GM19467 (cell line): Measurements from ENCODE around the gene KRTAP10-11.
"Not testable (repeated sequence)": the region's sequence is repeated elsewhere in the genome, so short reads cannot be mapped to it uniquely, and the experiment has no call there.

Experiments used
- ATAC-seq: cut with Tn5 transposase; IDR thresholded peaks from one replicate; pipeline ENCODE4 v1.9.1; 2021; ENCODE audit warnings: mild to moderate bottlenecking, moderate library complexity; ENCODE audit not compliant: unreplicated experiment

The KRTAP10-11 gene

DNA sequence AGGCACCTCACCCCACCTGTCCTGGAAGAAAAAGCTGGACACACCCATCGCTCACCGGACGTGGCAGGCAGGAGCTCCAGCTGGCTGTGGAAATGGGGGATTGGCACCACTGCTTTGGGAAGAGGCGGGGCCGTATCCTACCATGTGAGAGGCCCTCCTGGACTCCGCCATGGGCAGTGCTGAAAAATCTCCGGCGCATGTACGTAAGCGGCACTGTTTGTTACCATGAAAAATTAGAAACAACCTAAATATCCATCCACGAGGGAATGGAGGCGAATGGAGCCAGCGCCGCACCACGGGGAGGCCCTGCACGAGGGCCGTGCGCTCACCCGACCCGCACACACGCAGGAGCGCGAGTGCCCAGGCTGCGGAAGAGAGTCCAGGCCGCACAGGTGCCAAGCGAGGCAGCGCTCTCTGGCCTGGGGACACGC lies 31.2 kb upstream of the KRTAP10-11 start:
- no peak for ATAC-seq

DNA sequence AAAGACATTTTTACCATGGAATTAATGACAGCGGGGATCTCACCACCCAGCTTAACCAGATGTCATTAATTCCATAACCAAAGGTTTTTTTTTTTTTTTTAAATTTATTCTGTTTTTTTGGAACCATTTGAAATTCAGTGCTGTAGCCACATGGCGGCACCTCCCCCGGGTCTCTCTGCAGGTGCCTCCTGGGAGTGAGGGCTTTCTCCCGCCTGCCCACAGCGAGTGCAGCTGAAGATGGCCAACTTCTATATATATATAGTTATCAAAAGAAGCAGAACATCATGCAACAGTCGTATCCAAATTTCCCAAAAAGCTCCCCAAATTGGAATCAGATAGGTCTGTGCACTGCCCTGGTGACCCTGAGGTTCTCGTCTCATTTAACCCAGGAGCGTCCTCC lies 30.7 kb upstream of the KRTAP10-11 start:
- ATAC-seq = no peak

DNA sequence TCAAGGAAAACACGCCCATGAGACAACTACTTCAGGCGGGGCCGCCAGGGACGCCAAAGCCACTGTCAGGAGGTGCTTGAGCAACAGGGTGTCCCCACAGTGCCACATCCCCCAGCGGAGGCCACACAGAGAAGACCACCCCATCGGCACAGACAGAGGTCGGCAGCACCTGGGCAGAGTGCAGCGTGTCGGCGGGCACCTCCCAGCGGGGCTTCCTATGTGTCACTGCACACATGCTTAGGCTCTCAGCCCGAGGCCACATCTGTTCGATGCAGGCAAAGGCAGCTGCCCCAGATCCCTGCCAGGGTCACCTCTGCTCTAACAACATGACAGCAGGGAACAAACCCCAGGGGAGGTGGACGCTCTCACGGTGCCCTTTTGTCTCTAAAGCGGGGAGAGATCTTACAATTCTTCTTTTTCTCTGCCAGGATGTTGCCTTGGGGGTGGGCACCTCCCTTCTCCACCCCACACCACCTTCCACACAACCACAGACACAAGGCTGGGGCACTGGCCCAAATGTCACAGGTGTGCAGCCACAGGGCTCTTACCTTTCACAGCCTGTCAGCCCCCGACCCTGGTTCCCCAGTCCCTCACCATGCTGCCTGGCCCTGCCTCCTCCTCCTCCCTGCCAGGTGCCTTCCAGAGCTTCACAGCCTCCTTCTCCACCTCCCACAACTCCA lies 30.2 kb upstream of the KRTAP10-11 start:
- ATAC-seq = no peak

DNA sequence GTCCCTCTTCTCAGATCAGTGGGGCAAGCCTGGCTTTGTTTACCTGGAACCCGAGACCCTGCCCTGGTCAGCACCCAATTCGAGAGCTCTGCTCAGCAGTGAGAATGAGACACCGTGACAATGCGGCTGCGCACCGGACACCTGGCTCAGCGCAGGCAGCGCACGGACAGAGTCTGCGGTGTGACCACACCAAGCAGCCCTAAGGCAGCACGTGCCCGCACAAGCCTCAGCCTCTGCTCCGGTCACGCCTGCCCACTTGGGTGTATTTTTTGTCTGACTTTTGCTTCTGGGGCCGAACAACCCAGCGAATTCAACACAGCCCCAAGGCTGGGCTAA lies 29.7 kb upstream of the KRTAP10-11 start:
- no peak for ATAC-seq

DNA sequence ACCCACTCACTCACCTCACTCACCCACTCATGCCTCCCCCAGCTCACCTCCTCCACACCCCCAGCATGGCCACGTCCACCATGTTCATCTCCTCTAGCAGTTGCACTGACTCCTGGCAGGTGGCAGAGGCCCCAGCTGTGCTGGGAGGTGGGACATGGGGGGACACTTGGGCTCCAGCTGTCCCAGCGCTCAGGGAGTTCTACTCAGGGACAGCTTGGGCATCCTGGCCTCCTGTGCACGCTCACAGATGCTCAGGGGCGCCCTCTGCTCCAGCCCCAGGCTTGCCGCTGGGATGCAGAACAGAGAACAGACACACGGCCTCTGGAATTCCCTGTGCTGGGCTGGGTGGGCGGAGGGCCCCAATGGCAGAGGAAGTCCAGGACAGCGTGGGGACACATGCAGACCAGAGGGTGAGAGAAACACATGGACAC lies 29.1 kb upstream of the KRTAP10-11 start:
- ATAC-seq = no peak

DNA sequence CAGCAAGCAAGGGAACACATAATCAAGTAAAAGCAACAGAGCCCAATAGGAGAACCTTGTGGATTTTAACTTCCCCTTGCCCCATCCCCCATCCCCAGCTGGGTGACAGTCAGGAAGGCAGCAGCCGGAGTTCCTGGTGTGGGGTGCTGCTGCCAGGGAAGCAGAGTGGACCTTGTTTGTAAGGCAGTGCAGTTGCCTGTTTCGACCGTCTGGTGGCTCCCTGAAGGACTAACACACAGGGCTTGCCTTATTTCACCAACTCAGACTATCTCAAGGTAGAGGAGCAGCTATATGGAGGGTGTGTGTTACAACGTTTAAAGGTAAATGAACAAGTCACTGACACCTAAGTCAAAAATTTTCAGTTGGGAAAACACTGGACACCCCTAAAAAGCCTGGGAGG lies 27.7 kb upstream of the KRTAP10-11 start:
- ATAC-seq = no peak

DNA sequence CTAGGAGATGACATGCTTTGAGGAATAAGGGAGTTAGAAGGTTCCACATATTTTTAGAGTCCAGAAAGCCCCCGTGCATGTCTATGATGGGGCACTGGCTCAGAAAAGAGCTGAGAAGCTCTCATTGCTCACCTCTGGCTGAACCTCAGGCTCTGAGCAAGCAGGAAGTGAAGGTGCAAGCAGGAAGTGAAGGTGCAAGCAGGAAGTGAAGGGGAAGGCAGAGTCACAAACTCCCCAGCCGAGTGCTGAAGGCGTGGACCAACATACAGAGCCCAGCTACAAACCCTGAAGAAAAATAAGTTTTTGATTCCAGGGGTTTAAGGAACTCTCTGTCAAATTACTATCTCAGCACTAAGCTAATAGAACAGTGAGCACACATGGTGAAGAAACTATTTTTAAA lies 27.3 kb upstream of the KRTAP10-11 start:
- ATAC-seq = no peak

DNA sequence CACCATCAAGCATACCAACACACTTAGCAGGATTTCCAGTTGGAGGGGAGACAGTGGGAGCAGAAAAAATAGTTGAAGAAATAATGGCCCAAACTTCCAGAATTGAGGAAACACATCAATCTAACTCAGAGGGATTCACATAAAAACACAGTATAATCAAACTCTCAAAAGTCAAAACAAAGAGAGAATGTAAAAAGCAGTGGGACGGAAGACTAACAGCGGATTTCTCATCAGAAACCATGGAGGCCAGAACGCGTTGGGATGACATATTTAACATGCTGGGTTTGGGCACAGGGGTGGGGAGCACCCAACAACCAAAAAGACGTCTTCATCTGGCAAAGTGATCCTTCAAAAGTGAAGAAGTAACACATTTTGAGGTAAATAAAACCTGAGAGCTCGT lies 26.3 kb upstream of the KRTAP10-11 start:
- no peak for ATAC-seq

DNA sequence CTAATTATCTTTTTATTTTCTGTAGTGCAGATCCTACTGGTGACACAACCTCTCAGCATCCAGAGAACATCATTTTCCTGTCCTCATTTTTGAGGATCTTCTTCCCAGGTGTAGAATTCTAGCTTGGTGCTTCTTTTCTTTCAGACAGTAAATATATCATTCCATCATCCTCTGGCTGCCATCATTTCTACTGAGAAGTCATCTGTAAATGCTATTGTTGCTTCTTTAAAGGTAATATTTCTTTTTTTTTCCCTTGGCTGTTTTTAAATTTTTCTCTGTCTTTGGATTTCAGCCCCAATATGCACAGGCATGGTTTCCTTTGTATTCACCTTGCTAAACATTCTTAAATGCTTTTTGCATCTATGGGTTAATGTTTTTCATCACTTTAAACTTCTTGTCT lies 22.6 kb upstream of the KRTAP10-11 start:
- no peak for ATAC-seq

DNA sequence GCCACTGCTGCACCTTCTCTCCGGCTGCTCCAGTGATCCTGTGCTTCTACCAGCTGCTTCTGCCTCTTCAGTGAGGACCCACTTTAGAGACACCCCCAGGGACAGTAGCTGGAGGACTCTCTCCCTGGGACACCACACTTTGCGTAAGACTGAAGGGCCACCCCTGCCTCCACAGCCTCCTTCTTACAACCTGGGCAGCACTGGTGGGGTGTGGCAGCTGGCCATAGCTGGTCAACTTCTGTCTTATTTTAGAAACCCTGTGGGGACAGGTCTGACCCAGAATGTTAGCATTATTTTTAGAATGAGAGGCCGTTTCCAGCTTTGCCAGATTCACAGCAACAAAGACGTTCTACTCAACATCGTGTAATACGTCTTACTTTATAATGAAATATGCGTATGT lies 20.5 kb upstream of the KRTAP10-11 start:
- no peak for ATAC-seq

DNA sequence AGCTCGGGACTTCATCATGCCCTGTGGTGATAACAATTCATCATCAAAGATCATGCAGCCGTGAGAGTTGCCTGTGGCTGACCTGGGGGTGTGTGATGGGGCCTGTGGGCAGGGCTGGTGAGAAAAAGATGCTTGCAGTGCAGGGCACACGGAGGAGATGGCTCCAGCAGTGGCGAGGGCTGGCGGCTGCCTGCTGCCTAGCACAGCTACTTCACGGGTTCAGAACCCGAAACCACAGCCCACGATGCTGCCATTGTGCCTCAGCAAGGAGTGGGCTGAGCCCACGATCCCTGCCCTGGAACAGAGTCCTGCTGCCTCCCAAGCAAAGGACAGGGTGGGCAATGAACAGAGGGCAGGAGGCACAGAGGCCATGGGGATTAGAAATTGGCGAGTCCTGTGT lies 20.0 kb upstream of the KRTAP10-11 start:
- no peak for ATAC-seq

DNA sequence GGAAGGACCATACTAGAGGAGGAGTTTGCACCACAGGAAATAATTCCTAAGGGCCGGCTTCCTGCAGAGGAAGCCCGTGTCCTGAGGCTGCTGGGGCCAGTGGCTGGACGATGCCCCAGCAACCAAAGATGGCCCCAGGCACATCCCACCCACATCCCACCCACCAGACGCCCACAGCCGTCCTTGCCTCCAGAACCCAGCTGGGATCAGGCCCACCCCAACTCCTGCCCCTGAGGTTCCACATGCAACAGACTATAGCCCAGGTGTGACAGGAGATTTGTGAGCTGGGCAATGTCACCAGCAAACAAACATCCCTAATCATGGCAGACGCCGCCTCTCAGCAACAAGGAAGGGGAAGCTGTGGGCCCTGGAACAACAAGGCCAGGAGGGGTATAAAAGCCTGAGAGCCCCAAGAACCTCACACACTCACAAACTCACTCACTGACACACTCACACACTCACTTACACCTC lies 19.5 kb upstream of the KRTAP10-11 start, which contains the start of gene KRTAP10-9:
Gene KRTAP10-9 (plus strand): TSS at position 421 of the 471 bp plus-strand sequence. CDS start 79 bp downstream, outside the sequence.
- no peak for ATAC-seq

DNA sequence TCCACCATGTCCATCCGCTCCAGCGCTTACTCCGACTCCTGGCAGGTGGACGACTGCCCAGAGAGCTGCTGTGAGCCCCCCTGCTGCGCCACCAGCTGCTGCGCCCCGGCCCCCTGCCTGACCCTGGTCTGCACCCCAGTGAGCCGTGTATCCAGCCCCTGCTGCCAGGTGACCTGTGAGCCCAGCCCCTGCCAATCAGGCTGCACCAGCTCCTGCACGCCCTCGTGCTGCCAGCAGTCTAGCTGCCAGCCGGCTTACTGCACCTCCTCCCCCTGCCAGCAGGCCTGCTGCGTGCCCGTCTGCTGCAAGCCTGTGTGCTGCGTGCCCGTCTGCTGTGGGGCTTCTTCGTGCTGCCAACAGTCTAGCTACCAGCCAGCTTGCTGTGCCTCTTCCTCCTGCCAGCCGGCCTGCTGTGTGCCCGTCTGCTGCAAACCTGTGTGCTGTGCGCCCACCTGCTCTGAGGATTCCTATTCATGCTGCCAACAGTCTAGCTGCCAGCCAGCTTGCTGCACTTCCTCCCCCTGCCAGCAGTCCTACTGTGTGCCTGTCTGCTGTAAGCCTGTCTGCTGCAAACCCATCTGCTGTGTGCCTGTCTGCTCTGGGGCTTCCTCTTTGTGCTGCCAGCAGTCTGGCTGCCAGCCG lies 18.9 kb upstream of the KRTAP10-11 start:
- ATAC-seq = not testable (repeated sequence)

DNA sequence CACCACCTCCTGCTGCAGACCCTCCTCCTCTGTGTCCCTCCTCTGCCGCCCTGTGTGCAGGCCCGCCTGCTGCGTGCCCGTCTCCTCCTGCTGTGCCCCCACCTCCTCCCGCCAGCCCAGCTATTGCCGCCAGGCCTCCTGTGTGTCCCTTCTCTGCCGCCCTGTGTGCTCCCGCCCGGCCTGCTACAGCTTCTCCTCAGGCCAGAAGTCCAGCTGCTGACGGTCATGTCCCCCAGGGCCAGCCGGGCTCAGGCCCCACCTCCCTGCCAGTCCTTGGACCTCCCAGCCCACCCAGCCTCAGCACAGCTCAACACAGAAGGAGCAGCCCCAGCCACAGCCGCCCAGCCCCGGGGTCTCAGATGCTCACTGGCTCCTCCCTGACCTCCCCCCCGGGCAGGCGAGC lies 18.4 kb upstream of the KRTAP10-11 start:
- ATAC-seq = not testable (repeated sequence)

DNA sequence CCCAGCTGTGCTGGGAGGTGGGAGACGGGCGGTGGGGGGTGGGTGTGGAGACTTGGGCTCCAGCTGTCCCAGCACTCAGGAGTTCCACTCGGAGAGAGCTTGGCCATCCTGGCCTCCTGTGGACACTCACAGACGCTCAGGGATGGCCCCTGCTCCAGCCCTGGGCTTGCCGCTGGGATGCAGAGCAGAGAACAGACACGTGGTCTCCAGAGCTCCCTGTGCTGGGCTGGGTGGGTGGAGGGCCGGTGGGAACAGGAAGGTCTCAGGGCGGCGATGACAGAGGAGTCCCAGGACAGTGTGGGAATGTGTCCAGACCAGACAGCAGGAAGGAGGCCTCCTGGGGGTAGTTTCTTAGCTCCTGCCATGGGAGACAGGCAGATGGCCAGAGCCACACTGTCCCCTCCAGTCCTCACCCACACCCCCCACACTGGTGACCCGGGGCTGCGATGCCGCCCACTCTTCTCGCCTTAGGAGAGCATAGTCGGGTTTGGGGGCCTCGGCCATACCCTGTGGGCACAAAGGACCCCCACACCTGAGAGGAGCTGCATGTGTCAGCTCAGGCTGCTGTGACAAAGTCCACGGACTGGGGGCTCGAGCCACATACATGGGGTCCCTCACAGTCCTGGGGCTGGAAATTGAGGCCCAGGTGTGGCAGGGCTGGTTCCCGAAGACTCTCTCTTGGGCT lies 17.4 kb upstream of the KRTAP10-11 start:
- ATAC-seq = no peak

DNA sequence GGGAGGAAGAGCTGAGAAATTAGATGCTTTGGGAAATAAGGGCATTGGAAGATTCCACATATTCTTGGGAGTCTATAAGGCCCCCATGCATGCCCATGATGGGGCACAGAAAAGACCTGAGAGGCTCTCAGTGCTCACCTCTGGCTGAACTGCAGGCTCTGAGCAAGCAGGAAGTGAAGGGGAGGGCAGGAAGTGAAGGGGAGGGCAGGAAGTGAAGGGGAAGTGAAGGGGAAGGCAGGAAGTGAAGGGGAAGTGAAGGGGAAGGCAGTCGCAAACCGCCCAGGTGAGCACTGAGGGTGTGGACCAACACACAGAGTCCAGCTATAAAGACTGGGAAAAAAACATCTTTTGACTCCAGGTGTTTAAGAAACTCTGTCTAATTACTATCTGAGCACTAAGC lies 15.8 kb upstream of the KRTAP10-11 start:
- ATAC-seq = no peak

DNA sequence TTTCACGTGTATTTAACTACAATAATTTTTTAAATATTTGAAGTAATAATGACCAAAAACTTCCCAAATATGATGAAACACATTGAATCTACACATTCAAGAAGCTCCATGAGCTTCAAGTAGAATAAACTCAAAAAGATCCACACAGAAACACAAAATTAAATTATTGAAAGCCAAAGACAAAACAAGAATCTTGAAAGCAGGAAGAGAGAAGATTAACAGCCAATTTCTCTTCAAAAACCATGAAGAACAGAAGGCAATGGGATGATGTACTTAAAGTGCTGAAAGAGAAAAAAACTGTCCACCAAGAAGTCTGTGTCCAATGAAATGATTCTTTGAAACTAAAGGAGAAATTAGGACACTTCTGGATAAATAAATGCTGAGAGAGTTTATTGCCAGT lies 14.1 kb upstream of the KRTAP10-11 start:
- no peak for ATAC-seq

DNA sequence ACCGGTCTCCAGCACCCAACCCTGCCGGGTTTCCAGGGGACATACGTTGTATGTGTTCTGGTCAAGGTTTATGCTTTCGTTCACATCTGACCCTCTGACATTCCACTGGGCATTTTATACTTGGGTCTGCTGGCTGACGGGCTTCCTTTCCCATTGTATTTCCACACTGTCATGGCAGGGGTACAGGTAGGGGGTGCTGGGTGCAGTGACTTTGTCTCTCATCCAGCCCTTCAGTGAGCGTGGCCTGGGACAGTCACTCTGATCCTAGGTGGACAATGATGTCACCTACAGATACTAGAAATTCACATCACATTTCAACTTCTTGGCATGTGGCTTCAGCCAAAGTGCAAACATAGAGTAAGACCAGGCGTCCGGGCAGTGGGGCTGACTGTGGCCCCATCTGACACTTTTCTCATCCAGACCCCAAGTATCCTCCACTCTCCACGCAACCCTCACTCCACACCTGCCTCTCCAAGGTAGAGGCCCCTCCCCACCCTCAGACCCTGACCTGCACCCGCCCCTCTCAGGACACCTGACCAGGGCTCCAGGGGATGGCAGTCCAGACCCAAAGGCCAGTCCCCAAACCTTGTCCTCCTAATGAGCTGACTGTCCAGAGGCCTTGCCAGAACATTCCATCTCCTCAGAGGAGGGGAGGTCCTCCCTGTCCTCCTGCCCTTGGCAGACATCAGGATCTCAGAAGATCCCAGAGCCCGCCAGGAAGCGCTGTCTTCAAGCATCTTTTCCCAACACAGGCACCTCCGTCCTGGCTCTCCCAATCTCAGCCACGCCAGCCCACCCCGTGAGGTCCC lies 9.8 kb upstream of the KRTAP10-11 start:
- ATAC-seq = no peak

DNA sequence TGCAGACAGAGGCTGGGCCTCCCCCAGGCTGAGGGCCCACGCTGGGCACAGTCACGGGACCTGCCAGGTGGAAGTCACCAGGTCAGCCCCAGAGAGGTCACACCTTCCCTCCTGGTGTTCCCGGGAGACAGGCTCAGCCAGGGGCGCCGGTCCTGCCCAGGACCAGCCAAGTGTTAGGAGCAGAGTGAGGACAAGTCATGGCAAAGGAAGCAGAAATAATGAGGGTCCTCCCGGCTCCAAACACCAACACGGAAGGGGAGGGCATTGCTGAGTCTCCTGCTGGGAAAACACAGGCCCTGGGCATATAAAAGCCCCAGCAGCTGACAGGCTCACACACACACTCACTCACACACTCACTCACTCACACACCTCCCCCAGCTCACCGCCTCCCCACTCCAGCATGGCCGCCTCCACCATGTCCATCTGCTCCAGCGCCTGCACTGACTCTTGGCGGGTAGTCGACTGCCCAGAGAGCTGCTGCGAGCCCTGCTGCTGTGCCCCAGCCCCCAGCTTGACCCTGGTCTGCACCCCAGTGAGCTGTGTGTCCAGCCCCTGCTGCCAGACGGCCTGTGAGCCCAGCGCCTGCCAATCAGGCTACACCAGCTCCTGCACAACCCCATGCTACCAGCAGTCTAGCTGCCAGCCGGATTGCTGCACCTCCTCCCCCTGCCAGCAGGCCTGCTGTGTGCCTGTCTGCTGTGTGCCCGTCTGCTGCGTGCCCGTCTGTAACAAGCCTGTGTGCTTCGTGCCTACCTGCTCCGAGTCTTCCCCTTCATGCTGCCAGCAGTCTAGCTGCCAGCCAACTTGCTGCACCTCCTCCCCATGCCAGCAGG lies 9.0 kb upstream of the KRTAP10-11 start, which contains the start of gene KRTAP10-10:
Gene KRTAP10-10 (plus strand): TSS at position 339 of the 833 bp plus-strand sequence. CDS start 62 bp downstream, at position 401.
- ATAC-seq = no peak

DNA sequence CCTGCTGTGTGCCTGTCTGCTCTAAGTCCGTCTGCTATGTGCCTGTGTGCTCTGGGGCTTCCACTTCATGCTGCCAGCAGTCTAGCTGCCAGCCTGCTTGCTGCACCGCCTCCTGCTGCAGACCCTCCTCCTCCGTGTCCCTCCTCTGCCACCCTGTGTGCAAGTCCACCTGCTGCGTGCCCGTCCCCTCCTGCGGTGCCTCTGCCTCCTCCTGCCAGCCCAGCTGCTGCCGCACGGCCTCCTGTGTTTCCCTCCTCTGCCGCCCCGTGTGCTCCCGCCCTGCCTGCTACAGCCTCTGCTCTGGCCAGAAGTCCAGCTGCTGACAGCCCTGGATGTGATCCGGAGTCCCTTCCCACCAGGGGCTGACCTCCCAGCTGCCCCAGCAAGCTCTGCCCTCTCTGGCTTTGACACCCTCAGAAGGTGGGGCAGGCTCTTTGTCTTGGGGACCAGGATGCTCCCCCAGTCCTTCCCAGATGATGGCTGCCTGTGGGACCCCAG lies 8.3 kb upstream of the KRTAP10-11 start:
- not testable (repeated sequence) for ATAC-seq
